ENCODE data around the gene WIF1.

Gene WIF1, protein sequence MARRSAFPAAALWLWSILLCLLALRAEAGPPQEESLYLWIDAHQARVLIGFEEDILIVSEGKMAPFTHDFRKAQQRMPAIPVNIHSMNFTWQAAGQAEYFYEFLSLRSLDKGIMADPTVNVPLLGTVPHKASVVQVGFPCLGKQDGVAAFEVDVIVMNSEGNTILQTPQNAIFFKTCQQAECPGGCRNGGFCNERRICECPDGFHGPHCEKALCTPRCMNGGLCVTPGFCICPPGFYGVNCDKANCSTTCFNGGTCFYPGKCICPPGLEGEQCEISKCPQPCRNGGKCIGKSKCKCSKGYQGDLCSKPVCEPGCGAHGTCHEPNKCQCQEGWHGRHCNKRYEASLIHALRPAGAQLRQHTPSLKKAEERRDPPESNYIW

GRCh38 chr12:65121049-65121955 lies at the start of gene WIF1:
TSS of gene WIF1 (minus strand) at chr12:65121305. CDS start at chr12:65121191, 114 bp downstream.
- no peak for DNase-seq

DNA sequence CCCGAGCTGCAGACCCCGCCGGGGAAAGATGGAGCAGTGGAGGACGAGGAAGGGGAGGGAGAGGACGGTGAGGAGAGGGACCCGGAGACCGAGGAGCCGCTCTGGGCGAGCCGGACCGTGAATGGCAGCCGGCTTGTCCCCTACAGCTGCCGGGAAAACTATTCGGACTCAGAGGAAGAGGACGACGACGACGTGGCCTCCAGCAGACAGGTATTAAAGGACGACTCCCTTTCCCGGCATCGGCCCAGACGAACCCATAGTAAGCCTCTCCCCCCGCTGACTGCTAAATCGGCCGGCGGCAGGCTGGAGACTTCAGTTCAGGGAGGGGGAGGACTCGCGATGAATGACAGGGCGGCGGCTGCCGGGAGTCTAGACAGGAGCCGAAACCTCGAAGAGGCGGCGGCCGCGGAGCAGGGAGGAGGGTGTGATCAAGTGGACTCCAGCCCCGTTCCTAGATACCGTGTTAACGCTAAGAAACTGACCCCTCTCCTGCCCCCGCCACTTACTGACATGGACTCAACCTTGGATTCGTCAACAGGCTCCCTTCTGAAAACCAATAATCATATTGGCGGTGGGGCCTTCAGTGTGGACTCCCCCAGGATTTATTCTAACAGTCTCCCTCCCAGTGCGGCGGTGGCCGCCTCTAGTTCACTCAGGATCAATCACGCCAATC lies 49.2 kb upstream of the WIF1 start:
- DNase-seq = peak; percentile 72 to 73

DNA sequence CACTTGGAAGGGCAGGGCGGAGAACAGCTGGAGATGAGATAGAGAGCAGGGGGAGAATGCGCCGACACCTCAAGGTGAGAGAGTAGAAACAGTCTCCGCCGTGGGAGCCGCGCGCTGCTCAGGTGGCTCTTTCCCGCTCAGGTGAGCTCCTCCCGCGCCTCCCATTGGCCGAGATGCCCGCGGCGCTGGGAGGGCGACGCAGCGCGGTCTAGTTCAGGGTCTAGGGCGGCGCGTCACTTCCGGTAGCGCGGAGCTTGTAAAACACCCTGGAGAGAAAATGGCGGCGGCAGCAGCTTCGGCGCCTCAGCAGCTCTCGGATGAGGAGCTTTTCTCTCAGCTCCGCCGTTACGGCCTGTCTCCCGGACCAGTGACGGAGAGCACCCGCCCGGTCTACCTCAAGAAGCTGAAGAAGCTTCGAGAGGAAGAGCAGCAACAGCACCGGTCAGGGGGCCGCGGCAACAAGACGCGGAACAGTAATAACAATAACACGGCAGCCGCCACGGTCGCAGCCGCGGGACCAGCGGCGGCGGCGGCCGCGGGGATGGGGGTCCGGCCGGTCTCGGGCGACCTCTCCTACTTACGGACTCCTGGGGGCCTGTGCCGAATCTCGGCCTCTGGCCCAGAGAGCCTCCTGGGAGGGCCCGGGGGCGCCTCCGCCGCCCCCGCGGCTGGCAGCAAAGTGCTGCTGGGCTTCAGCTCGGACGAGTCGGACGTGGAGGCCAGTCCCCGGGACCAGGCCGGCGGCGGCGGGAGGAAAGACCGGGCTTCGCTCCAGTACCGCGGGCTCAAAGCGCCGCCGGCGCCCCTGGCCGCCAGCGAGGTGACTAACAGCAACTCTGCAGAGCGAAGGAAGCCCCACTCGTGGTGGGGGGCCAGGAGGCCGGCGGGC lies 48.5 kb upstream of the WIF1 start, which contains the start of gene LEMD3:
Gene LEMD3, plus strand, starts transcription at position 264 of the 889 bp plus-strand sequence. Its CDS starts 14 bp downstream, at position 278.
- peak; percentile 95 for DNase-seq

- DNase-seq = peak in 1 of 2 donors; percentile 49
These were observed 47.7 kb upstream of the WIF1 start for GRCh38 chr12:65168681-65169319.

- DNase-seq = no peak
These were observed 43.7 kb upstream of the WIF1 start for GRCh38 chr12:65164774-65165173.

DNA sequence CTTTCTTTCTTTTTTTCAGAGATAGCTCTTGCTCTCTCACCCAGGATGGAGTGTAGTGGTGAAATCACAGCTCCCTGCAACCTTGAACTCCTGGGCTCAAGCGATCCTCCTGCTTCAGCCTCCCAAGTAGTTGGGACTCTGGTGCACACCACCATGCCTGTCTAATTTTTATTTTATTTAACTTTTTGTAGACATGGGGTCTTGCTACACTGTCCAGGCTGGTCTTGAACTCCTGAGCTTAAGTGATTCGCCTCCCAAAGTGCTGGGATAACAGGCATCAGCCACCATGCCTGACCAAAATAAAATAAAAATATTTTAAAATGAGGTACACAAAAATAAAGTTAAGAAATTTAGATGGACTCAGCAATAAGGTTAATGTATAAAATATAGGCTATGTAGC lies 43.1 kb upstream of the WIF1 start:
- no peak for DNase-seq

GRCh38 chr12:65162609-65163008 lies 41.5 kb upstream of the WIF1 start:
- DNase-seq = no peak

- no peak for DNase-seq
These were observed 36.0 kb upstream of the WIF1 start for GRCh38 chr12:65157091-65157490.

GRCh38 chr12:65156366-65156841 lies 35.3 kb upstream of the WIF1 start:
- DNase-seq = peak in 1 of 2 donors; percentile 34

DNA sequence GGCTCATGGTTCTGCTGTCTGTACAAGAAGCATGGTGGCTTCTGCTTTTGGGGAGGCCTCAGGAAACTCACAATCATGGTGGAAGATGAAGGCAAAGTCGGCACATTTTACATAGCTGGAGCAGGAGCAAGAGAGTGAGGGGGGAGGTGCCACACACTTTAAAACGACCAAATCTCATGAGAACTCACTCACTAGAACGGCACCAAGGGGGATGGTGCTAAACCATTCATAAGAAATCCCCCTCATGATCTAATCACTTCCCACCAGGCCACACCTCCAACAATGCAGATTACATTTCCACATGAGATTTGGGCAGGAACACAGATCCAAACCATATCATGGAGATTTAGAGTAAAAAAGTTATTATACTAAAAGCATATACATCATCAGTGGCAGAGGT lies 34.7 kb upstream of the WIF1 start:
- no peak for DNase-seq

GRCh38 chr12:65152596-65152995 lies 31.5 kb upstream of the WIF1 start:
- DNase-seq = no peak

GRCh38 chr12:65152012-65152411 lies 30.9 kb upstream of the WIF1 start:
- no peak for DNase-seq

DNA sequence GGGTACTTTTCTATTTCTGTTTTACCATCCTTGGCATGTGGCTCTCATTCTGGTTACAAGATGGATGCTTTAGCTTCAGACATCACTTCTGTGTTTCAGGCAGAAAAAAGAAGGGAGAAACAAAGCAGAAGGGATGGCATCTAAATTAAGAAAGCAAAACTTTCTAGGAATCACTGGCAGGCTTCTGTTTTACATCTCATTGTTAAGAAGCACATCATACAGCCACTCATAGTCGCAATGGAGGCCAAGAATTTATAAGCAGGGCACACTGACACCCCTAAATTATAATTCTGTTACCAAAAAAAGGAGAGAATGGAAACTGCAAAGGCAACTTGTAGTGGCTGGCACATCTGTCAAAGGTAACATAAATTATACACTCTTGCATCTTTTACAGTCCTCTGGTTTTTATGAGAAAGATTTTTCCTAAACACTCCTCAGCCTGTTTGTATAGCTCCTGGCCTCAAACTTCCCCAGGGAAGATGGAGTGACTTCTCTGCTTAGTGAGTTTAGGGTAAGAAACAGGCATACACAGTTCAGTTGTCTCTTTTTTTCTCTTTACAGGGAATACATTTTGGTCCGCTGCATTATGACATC lies 26.3 kb upstream of the WIF1 start:
- no peak for DNase-seq

- no peak for DNase-seq
These were observed 19.6 kb upstream of the WIF1 start for GRCh38 chr12:65140738-65141137.

DNA sequence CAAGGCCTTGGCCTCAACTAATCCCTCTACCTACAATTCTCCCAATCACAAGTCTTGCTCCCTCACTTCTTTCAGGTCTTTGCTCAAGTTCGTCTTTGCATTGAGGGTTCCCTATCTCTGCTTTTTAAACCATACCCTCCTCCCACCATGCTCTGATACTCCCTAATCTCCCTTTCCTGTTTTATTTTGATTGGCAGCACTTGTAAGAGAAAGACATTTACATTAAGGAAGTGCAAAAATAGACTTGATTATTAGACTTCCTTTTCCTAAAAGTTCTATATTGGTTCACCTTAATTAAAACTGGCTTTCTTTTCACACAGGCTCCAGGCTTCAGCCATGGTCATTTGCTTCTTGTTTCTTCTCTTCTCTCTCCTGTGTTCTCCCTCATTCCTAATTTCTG lies 18.3 kb upstream of the WIF1 start:
- DNase-seq = no peak

DNA sequence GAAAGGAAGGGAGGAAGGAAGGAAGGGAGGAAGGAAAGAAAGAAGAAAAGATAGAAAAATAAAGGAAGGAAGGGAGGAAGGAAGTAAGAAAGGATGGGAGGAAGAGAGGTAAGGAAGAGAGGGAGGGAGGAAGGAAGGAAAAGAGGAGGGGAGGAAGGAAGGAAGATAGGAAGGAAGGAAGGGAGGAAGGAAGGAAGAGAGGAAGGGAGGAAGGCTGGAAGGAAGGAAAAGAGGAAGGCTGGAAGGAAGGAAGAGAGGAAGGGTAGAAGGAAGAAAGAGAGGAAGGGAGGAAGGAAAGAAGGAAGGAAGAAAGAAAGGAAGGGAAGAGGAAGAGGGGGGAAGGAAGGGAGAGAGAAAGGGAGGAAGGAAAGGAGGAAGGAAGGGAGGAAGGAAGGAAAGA lies 12.8 kb upstream of the WIF1 start:
- DNase-seq = no peak

GRCh38 chr12:65126482-65126881 lies 5.4 kb upstream of the WIF1 start:
- peak in 1 of 2 donors; percentile 8 for DNase-seq

DNA sequence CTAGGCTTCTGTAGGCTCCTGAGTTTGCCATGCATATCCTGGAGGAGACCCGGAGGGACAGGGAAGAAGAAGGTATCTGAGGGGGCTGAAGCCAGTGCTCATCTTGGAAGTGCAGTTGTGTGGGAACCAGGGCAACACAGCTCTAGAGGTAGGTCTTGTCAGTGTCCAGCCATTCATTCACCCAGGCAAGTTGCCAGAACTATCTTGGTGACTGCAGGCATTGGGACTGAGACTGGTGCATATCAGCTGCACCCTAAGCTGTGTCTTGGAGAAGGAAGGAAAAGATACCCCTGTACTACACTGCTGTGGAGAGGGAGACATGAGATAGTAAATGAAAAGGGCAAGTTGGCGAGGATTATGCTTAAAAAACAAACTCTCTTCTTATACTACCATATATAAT lies 4.9 kb upstream of the WIF1 start:
- DNase-seq = no peak

DNA sequence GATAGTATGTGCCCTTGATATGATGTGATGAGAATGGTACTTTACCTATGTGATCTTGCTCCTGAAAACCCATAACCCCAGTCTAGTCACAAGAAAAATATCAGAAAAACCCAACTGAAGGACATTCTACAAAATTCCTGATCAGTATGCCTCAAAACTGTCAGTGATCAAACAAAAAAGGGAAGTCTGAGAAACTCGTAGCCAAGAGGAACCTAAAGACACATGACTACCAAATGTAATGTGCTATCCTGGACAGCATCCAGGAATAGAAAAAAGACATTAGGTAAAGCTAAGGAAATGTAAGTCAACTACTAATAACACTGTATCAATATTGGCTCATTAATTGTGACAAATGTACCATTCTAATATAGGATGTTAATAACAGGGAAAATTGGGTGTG lies 4.1 kb upstream of the WIF1 start:
- DNase-seq = no peak

DNA sequence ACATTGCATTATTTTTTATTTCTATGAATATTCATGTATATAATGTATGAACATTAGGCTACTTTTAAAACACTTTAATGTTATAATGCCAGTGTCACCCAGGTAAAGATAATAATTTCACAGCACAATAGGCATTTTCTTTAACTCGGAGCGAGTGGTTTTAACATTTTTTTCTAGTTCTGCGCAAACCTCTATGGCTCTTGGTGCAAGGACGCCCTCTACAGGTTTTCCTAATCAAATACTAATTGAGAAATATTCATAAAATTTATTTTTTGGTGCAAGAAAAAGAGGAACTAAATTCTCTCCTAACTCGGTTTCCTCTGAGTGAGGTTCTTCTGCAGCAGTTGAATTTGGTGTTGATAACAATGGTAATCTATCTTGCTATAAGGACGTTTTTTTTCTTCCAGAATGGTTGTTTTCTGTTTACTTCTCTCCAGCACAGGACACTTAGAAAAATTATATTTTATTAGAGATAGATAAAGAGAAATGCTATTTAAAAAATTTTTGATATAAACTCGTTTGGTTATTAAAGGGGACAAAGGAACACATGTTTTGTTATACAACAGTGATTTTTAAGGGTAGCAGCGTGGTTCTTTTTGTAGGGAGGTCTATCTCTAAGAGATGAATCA lies 2.4 kb upstream of the WIF1 start:
- peak in 1 of 2 donors; percentile 17 for DNase-seq

DNA sequence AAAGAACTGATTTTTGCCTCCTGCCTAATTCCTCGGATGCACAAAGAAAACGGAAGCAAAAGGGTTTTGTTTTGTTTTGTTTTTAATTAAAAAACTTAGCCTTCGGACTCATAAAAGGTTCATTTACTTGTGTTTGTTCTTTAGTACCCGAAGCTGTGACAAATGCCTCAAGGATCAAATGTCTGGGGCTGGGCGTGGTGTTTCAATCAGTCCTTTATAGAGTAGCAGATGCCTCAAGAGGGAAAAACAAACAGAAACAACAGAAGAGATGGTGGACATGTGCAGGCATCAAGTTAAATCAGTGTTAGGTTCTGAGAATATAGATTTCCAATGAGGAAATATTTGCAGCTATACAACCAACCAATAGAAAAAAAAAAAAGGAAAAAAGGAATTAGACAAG lies 1.6 kb upstream of the WIF1 start:
- DNase-seq = no peak

Data from CD4-positive, alpha-beta T cell treated with Interleukin-4 for 1 hour (primary cell).